ENCODE data around the gene SPIRE1.

DNA sequence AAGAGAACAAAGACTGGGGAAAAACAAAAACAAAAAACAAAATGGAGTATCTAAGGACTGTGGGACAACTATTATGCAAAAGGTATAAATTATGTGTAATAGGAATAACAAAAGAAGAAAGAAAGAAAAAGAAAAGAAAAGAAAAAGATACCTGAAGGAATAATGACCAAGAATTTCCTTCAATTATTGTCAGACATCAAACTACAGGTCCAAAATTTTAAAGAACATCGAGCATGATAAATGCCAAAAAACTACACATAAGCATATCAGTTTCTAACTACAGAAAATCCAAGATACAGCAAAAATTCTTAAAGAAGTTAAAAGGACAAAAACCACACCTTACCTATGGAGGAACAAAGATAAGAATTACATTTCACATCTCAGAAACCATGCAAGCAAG lies 93.0 kb downstream of the SPIRE1 start:
- TF ChIP-seq CTCF (conservative IDR thresholded peaks at IDR 0.05) (no peak), ZFX (IDR thresholded peaks at IDR 0.05) (no peak)

Data from C4-2B (cell line).